OCI-LY1 (cell line): Measurements from ENCODE around the gene RASIP1.

Experiments
- H2AFZ ChIP-seq: fragments of 200-600 bp; sonication (generic), shearing (Covaris generic); 2 replicates; pipeline ENCODE4 v1.6.0; 2014; ENCODE audit warnings: antibody characterized with exemption, mild to moderate bottlenecking, low read length
- H3F3A ChIP-seq: fragments of 200-600 bp; sonication (generic), shearing (Covaris generic); 2 replicates; pipeline ENCODE4 v1.6.0; 2014; ENCODE audit warnings: mild to moderate bottlenecking, antibody characterized with exemption, low read length, moderate library complexity; ENCODE audit not compliant: insufficient read depth
- H3K27ac ChIP-seq: fragments of 200-600 bp; sonication (generic); 2 replicates; pipeline ENCODE4 v1.5.1; 2014; ENCODE audit warnings: low read length, mixed run types, mild to moderate bottlenecking, low read depth; ENCODE audit not compliant: poor library complexity, severe bottlenecking
- H3K27me3 ChIP-seq: fragments of 200-600 bp; sonication (generic); 2 replicates; pipeline ENCODE4 v1.6.0; 2014; ENCODE audit warnings: antibody characterized with exemption, mild to moderate bottlenecking, low read length, moderate library complexity; ENCODE audit not compliant: insufficient read depth
- H3K36me3 ChIP-seq: fragments of 200-600 bp; sonication (generic); 2 replicates; pipeline ENCODE4 v1.6.1; 2014; ENCODE audit warnings: mild to moderate bottlenecking, antibody characterized with exemption, low read length, moderate library complexity, mixed read lengths; ENCODE audit not compliant: insufficient read depth
- H3K4me1 ChIP-seq: fragments of 200-600 bp; sonication (generic); 2 replicates; pipeline ENCODE4 v1.5.1; 2014; ENCODE audit warnings: mild to moderate bottlenecking, low read length, moderate library complexity; ENCODE audit not compliant: insufficient read depth, severe bottlenecking
- H3K4me2 ChIP-seq: fragments of 200-600 bp; sonication (generic), shearing (Covaris generic); 2 replicates; pipeline ENCODE4 v1.6.1; 2014; ENCODE audit warnings: low read length
- H3K4me3 ChIP-seq: fragments of 200-600 bp; sonication (generic); 2 replicates; pipeline ENCODE4 v1.5.1; 2014; ENCODE audit warnings: low read length, low read depth, mild to moderate bottlenecking, mixed read lengths; ENCODE audit not compliant: poor library complexity, severe bottlenecking
- H3K79me2 ChIP-seq: fragments of 200-600 bp; shearing (Covaris generic); 2 replicates; pipeline ENCODE4 v1.6.1; 2016; ENCODE audit warnings: mixed run types, low read length, mixed read lengths; ENCODE audit not compliant: insufficient read depth
- H3K9ac ChIP-seq: fragments of 200-600 bp; sonication (generic), shearing (Covaris generic); 2 replicates; pipeline ENCODE4 v1.6.1; 2014; ENCODE audit warnings: mild to moderate bottlenecking, low read length, mixed read lengths
- H3K9me2 ChIP-seq: fragments of 200-600 bp; sonication (generic), shearing (Covaris generic); 2 replicates; pipeline ENCODE4 v1.6.1; 2014; ENCODE audit warnings: low read depth, mild to moderate bottlenecking, low read length, mixed read lengths
- H3K9me3 ChIP-seq: fragments of 200-600 bp; shearing (Covaris generic); 2 replicates; pipeline ENCODE4 v1.6.1; 2014; ENCODE audit warnings: low read length, mixed read lengths
- H4K20me1 ChIP-seq: fragments of 200-600 bp; sonication (generic), shearing (Covaris generic); 2 replicates; pipeline ENCODE4 v1.6.0; 2016; ENCODE audit warnings: mild to moderate bottlenecking, low read length; ENCODE audit not compliant: insufficient read depth
- EZH2 ChIP-seq: fragments of 200-600 bp; sonication (generic), shearing (Covaris generic); IDR thresholded peaks from 2 replicates; pipeline ENCODE4 v1.8.0; 2017; ENCODE audit warnings: borderline replicate concordance, mixed run types, mild to moderate bottlenecking, antibody characterized with exemption, low read length, moderate library complexity, mixed read lengths
- TF ChIP-seq, protein P1 (sequence below): fragments of 200-600 bp; sonication (generic), shearing (Covaris generic); IDR thresholded peaks from 2 replicates; pipeline ENCODE4 v1.5.1; 2017; ENCODE audit warnings: mild to moderate bottlenecking, antibody characterized with exemption, low read length, moderate library complexity, mixed read lengths

The RASIP1 gene

DNA sequence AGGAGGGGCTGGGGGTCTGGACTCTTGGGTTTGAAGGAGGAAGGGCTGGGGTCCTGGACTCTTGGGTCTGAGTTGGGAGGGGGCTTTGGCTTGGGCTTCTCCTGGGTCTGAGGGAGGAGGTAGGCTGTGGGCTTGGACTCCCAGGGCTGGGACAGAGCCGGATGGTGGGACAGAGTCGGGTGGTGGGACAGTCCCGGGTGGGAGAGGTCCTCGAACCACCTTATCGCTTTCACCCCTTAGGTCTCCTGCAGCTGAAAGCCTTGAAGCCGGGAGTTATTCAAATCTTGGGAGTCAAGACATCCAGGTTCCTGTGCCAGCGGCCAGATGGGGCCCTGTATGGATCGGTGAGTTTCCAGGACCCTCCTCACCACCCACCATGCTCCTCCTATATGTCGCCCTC, 16.3 kb upstream of the RASIP1 start:
- no peak overlapping the region for H3K27ac ChIP-seq
- no peaks in the 10 kb centered on the region for H3K79me2 ChIP-seq
- no peaks in the 10 kb centered on the region for H3K9me2 ChIP-seq
- no peak overlapping the region for H3K4me2 ChIP-seq
- no peaks in the 10 kb centered on the region for H3K36me3 ChIP-seq
- no peaks in the 10 kb centered on the region for H3F3A ChIP-seq
- no peaks in the 10 kb centered on the region for H3K27me3 ChIP-seq
- TF ChIP-seq, protein P1, sequence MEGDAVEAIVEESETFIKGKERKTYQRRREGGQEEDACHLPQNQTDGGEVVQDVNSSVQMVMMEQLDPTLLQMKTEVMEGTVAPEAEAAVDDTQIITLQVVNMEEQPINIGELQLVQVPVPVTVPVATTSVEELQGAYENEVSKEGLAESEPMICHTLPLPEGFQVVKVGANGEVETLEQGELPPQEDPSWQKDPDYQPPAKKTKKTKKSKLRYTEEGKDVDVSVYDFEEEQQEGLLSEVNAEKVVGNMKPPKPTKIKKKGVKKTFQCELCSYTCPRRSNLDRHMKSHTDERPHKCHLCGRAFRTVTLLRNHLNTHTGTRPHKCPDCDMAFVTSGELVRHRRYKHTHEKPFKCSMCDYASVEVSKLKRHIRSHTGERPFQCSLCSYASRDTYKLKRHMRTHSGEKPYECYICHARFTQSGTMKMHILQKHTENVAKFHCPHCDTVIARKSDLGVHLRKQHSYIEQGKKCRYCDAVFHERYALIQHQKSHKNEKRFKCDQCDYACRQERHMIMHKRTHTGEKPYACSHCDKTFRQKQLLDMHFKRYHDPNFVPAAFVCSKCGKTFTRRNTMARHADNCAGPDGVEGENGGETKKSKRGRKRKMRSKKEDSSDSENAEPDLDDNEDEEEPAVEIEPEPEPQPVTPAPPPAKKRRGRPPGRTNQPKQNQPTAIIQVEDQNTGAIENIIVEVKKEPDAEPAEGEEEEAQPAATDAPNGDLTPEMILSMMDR, result no peak
- TF ChIP-seq EZH2, result no peak
- H3K4me3 ChIP-seq, result no peak overlapping the region
- no peak overlapping the region for H2AFZ ChIP-seq
- H3K4me1 ChIP-seq, result peaks cover 14% of the 10 kb centered on the region
- H3K9ac ChIP-seq, result no peak overlapping the region
- no peaks in the 10 kb centered on the region for H4K20me1 ChIP-seq
- no peaks in the 10 kb centered on the region for H3K9me3 ChIP-seq

DNA sequence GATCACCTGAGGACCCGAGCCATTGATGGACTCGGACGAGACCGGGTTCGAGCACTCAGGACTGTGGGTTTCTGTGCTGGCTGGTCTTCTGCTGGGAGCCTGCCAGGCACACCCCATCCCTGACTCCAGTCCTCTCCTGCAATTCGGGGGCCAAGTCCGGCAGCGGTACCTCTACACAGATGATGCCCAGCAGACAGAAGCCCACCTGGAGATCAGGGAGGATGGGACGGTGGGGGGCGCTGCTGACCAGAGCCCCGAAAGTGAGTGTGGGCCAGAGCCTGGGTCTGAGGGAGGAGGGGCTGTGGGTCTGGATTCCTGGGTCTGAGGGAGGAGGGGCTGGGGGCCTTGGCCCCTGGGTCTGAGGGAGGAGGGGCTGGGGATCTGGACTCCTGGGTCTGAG, 15.8 kb upstream of the RASIP1 start:
- Histone ChIP-seq H3F3A (no peaks in the 10 kb centered on the region), H3K27ac (no peak overlapping the region), H4K20me1 (no peaks in the 10 kb centered on the region), H3K9ac (no peak overlapping the region), H3K79me2 (no peaks in the 10 kb centered on the region), H3K9me2 (no peaks in the 10 kb centered on the region), H3K4me3 (no peak overlapping the region), H2AFZ (no peak overlapping the region), H3K4me1 (peaks cover 14% of the 10 kb centered on the region), H3K27me3 (no peaks in the 10 kb centered on the region), H3K36me3 (no peaks in the 10 kb centered on the region), H3K9me3 (no peaks in the 10 kb centered on the region), H3K4me2 (no peak overlapping the region)
- TF ChIP-seq, protein P1, result no peak
- TF ChIP-seq EZH2, result no peak

DNA sequence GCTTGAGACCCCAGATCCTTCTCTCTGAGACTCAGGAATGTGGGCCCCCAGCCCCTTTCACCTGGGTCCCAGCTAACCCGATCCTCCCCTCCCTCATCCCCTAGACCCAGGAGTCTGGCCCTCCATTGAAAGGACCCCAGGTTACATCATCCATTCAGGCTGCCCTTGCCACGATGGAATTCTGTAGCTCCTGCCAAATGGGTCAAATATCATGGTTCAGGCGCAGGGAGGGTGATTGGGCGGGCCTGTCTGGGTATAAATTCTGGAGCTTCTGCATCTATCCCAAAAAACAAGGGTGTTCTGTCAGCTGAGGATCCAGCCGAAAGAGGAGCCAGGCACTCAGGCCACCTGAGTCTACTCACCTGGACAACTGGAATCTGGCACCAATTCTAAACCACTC, 15.4 kb upstream of the RASIP1 start:
- no peak overlapping the region for H3K9ac ChIP-seq
- H2AFZ ChIP-seq, result no peak overlapping the region
- no peaks in the 10 kb centered on the region for H3K36me3 ChIP-seq
- no peak overlapping the region for H3K27ac ChIP-seq
- no peaks in the 10 kb centered on the region for H3K9me2 ChIP-seq
- no peaks in the 10 kb centered on the region for H3K27me3 ChIP-seq
- H3F3A ChIP-seq, result no peaks in the 10 kb centered on the region
- no peaks in the 10 kb centered on the region for H3K79me2 ChIP-seq
- no peak overlapping the region for H3K4me2 ChIP-seq
- no peaks in the 10 kb centered on the region for H4K20me1 ChIP-seq
- H3K9me3 ChIP-seq, result no peaks in the 10 kb centered on the region
- no peak overlapping the region for H3K4me3 ChIP-seq
- H3K4me1 ChIP-seq, result peaks cover 14% of the 10 kb centered on the region
- TF ChIP-seq, protein P1, result no peak
- no peak for TF ChIP-seq EZH2
